Measurements from ENCODE around the gene KISS1R.
"Not testable (repeated sequence)": the region's sequence is repeated elsewhere in the genome, so short reads cannot be mapped to it uniquely, and the experiment has no call there.

Gene KISS1R

DNA sequence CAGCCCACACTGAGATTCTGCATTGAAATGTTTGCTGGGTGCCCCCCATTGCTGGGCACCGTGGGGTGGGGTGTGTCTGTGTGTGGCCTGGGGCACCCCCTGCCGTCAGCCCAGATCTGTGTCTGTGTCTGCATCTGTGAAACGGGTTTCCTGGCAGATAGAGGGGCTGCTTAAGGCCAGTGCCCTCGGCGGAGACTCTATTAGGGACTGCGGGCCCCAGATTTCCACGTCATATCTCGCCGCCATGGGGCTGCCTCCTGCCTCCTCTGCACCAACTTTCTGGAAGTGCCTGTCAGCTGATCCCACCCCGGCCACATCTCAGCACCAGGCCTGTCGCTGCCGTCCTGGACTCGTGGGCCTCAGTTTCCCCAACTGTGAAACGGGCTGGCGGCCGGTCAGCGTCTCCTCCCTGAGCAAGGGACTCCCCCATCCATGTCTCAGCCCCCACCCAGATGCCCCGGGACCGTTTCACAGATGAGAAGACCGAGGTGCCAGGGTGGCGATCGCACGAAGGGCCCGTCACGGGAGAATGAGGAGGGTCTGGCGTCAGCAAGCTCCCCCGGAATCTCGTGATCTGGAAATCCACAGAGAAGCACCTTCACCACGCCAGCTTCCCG, 30.1 kb downstream of the KISS1R start:
- DNase-seq = no peak
- in situ Hi-C loops (cut with MboI; ENCODE audit: low pct_unique_long_range_greater_than_20kb, low sequenced_read_pairs) = no loop called here

DNA sequence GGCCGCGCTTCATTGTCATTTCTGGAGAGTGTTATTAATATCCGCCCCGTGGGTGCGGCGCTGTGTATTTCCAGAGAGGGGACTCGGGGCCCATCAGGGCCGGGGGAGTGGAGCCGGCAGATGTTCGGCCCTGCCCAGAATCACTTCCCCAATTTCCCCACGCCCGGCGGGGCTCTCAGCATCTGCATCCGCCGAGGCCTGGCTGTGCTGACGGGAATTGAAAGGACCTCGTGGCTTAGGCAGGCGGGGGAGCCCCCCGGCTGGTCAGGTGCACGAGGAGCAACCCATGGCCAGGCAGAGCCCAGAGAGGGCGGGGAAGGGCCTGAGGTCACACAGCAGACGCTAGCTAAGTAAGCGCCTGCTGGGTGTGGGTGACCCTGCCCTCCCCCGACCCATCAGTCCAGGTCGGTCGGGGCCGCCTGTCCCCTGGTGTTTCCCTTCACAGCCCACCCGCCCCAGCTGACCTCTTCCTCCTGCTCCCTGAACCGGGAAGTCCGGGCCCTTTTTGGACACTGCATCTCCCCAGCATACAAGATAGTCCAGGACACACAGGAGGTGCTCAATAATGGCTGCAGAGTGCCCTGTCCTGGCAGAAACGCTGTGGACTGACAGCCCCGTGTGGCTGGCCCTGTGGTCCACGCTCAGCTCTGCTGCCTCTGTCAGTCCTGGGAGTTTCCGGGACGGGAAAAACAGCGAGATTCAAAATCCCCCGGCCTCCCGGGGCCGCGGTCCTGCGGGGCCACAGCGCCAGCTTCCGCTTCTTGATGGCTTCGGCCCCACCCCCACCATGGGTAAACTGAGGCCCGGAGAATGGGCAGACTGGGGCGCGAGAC, 30.8 kb downstream of the KISS1R start:
- in situ Hi-C loops (cut with MboI; ENCODE audit: low pct_unique_long_range_greater_than_20kb, low sequenced_read_pairs) = no loop called here
- DNase-seq = peak; percentile 96

DNA sequence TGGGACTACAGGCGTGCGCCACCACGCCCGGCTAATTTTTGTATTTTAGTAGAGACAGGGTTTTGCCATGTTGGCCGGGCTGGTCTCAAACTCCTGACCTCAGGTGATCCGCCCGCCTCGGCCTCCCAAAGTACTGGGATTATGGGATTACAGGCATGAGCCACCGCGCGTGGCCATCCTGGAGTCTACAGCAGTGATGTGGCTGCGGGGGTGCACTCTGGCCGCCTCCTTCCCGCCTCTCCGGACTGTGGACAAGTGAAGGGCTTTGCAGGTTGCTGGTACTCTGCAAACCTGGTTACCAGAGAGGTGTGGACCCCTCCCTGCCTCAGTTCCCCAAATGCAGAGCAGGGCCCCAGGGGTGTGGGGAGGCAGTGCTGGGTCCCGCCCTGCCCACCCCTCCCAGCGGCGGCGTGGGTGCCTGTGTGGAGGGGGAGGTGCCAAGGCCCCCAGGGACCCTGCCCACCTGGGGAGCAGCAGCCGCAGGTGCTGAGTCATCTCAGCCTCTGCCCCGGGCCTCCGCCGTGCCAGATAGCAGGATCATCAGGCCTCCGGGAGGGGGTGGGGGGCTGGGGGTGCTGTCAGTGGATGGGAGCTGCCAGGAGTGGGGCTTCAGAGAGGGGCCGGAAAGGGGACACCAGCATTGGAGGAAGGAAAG, 31.8 kb downstream of the KISS1R start:
- in situ Hi-C loops (cut with MboI; ENCODE audit: low pct_unique_long_range_greater_than_20kb, low sequenced_read_pairs) = no loop called here
- no peak for DNase-seq

DNA sequence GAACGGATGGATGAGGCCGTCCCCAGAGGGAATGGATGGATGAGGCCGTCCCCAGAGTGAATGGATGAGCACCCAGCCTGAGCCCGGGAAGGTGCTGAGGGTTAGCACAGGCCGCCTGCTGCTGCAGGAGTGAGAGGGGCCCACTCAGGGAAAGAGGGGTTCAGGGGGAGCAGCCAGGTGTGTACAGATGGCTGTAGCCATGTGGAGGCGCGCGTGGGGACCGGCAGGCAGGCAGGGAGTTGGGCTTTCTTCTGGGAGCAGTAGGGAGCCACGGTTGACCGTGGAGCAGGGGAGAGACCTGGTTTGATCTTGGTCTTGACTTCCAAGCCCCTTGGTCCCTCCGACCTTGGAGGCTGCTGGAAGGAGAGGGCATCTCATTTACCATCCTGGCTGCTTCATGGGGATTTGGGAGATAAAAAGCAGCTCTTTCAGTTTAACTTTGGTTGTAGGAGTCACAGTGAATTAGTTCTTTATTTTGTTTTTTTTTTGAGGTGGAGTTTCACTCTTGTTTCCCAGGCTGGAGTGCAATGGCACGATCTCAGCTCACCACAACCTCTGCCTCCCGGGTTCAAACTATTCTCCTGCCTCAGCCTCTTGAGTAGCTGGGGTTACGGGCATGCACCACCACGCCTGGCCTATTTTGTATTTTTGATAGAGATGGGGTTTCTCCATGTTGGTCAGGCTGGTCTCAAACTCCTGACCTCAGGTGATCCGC, 33.4 kb downstream of the KISS1R start:
- no peak for DNase-seq
- in situ Hi-C loops (cut with MboI; ENCODE audit: low pct_unique_long_range_greater_than_20kb, low sequenced_read_pairs) = no loop called here

GRCh38 chr19:952049-952679, 35.0 kb downstream of the KISS1R start:
- in situ Hi-C loops (cut with MboI; ENCODE audit: low pct_unique_long_range_greater_than_20kb, low sequenced_read_pairs) = no loop called here
- no peak for DNase-seq

DNA sequence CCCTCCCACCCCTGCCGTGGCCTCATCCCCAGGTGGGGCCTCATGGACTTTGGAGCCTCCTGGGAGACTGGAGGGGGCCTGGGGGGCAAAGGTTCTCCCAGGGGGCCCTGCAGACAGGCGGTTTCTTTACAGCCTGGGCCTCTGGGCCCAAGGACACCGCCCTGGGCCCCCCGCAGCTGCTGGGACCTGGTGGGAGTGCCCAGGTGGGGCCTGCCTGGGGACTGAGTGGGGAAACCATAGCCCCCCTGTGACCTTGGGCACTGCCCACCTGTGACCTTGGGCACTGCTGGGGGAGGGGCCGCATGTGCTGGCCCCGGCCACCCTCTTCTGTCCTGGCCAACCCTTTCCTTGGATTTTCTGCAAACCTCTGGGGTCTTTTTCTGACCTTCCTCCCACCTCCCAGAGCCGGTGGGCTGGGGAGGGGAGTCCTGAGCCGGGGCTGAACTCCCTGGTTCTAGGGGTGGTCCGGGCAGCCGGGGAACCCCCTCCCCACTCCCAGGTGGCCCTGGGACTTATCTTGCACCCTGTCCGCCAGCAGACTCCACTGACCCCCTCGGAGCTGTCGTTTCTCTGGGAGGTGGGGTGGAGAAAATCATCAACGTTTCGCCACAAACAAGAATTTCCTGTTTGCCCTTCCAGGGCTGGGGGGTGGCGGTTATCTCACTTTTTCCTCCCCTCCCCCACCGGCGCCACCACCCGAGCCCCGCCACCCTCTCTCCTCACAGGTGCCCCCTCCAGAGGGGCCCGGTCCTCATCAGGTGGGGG, 35.7 kb downstream of the KISS1R start:
- in situ Hi-C loops (cut with MboI; ENCODE audit: low pct_unique_long_range_greater_than_20kb, low sequenced_read_pairs) = no loop called here
- no peak for DNase-seq

DNA sequence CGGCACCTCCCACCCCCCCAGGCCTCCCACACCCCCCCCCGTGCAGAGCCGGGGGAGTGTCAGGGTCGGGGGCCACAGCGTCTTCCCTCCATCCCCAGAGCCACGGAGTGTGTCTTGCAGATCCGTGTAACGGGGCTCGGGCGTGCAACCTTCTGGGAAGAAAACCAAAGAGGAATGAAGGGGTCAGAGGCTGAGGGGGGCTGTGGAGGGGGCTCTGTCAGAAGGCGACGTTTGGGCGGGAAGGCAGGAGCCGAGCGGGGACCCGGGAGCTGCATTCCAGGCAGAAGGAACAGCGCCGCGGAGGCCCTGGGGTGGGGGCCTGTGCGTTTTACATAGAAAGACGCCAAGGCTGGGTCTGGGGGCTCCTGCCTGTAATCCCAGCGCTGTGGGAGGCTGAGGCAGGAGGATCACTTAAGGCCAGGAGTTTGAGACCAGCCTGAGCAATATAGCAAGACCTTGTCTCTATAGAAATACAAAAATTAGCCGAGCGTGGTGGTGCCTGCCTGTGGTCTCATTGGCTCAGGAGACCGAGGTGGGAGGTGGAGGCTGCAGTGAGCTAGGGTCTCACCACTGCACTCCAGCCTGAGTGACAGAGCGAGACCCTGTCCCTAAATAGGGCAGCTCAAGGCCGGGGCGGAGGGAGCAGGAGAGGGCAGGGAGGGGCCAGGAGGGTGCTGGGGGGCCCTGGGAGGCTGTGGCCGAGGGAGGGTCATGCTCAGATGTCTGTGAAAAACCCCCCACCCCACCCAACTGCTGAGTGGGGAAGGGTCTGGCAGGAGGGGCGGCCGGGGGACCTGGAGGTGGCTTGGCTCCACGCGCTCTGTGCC, 36.5 kb downstream of the KISS1R start:
- DNase-seq = no peak
- in situ Hi-C loops (cut with MboI; ENCODE audit: low pct_unique_long_range_greater_than_20kb, low sequenced_read_pairs) = no loop called here

DNA sequence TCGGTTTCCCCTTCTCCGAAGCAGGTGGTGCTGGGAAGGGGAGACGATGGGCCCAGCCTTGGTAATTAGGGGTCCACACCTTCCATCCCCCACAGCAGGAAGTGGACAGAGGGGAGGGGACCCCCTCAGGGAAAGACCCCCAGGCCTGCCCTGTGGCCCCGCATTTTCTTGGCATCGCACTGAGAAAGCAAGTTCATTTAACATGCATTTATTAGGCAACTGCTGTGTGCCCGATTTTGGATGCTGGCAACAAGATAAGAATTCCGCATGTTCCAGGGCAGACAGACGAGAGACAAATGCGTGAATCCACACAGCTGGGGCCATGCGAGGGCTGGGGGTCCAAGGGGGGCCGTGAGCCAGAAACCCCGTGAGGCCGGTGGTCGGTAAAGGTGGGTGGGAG, 37.1 kb downstream of the KISS1R start:
- in situ Hi-C loops (cut with MboI; ENCODE audit: low pct_unique_long_range_greater_than_20kb, low sequenced_read_pairs) = no loop called here
- no peak for DNase-seq

DNA sequence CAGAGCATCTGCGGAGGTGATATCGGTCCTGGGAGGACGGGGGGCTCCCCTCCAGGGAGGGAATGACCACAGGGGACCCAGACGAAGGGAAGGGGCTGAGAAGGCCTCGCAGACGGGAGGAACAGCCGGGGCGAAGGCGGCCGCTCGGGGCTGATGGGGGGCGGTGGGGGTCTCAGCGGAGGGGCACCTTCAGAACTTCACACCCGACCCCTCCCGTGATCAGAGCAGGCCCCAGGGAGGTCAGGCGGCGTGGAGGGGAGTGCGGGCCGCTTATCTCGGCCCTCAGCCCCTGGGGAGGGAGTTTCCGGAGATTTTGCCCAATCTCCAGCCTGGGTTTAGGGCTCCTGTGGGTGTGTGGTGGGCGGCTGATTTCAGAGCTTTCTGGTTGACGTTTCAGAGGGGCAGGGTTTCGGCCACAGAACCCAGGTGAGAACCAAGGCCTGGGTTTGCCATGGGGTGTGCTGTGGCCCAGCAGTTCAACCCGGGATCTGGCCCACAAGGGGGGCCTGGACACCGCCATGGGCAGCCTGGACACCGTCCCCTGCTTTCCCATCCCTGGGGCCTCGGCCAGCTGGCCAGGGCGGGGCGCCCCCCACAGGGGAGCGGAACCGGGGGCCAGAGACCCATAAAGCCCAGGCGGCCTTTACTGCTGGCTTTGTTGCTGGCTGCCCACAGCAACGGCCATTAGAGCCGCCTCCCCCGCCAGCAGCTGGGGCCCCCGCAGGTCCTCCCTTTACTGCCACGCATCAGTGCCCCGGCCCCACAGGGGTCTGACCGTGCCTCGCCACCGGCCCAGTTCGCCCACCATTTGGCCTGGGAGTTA, 37.8 kb downstream of the KISS1R start:
- DNase-seq = no peak

GRCh38 chr19:955803-956765, 39.0 kb downstream of the KISS1R start:
- in situ Hi-C loops (cut with MboI; ENCODE audit: low pct_unique_long_range_greater_than_20kb, low sequenced_read_pairs) = no loop called here
- no peak for DNase-seq

More for the DNA sequence above, 37.8 kb downstream of the KISS1R start:
- in situ Hi-C loops (cut with MboI; ENCODE audit: low pct_unique_long_range_greater_than_20kb, low sequenced_read_pairs) = no loop called here

DNA sequence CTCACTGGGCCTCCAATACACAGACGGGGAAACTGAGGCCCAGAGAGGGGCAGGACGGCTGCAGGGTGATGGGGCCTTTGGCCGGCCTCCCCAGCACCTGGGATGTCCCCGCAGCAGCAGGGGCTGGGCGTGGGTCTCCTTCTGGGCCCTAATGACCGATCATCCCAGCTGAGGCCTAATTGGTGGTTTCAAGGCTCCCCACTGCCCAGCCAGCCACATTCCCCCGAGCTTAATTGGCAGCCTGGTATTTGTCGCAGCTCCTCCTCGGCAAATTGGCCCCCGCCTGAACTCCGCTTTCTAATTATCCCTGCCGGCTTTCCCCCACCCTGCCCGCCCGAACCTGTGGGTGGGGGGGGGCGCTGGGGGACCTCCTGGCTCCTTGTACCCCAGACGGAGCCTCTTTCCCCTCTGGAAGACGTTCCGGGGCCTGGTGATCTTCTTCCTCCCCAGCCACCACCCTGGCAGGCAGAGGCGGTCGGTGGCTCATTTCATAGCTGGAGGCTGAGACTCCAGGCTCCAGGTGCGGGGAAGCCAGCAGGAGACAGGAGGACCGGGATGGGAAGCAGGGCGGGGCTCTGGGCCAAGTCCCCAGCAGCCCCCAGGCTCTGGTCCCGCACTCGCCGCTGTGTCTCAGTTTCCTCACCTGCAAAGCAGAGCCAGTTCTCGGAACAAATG, 39.8 kb downstream of the KISS1R start:
- in situ Hi-C loops (cut with MboI; ENCODE audit: low pct_unique_long_range_greater_than_20kb, low sequenced_read_pairs) = no loop called here
- DNase-seq = no peak

DNA sequence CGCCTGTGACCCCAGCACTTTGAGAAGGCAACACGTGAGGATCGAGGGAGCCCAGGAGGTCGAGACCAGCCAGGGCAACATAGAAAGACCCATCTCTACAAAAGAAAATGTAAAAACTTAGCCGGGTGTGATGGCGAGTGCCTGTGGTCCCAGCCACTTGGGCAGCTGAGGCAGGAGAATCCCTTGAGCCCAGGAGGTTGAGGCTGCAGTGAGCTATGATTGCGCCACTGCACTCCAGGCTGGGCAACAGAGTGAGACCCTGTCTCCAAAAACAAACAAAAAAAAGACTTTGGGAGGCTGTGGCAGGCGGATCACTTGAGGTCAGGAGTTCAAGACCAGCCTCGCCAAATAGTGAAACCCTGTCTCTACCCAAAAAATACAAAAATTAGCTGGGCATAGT, 40.4 kb downstream of the KISS1R start:
- in situ Hi-C loops (cut with MboI; ENCODE audit: low pct_unique_long_range_greater_than_20kb, low sequenced_read_pairs) = not testable (repeated sequence)

DNA sequence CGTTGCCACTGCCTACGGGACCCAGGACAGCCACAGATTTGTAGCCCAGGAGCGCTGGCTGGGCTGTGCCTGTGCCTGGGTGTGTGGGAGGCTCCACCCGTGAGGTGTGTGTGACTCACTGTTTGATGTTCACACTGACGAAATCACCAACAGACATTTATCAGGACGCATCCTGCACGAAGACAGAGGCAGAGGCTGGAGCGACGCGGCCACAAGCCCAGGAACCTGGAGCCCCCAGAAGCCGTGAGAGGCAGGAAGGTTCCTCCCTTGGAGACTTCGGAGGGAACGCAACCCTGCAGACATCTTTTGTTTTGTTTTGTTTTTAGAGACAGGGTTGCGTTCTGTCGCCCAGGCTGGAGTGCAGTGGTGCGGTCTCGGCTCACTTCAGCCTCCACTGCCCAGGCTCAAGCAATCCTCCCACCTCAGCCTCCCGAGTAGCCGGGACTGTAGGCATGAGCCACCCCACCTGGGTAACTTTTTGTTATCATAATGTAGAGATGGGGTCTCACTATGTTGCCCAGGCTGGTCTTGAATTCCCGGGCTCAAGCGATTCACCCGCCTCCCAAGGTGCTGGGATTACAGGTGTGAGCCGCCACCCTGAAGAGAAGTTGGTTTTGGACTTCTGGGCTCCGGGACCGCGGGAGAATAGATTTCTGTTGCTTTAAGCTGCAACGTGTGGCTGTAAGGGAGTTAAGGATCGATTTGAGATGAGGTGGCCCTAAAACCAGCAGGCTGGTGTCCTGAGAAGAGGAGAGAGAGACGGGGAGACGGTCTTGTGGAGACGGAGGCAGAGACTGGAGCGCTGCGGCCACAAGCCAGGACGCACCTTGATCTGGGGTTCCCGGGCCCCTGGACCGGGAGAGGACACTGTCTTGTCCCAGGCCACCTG, 42.1 kb downstream of the KISS1R start:
- in situ Hi-C loops (cut with MboI; ENCODE audit: low pct_unique_long_range_greater_than_20kb, low sequenced_read_pairs) = no loop called here
- peak; percentile 30 for DNase-seq

More for the DNA sequence above, 40.4 kb downstream of the KISS1R start:
- not testable (repeated sequence) for DNase-seq

DNA sequence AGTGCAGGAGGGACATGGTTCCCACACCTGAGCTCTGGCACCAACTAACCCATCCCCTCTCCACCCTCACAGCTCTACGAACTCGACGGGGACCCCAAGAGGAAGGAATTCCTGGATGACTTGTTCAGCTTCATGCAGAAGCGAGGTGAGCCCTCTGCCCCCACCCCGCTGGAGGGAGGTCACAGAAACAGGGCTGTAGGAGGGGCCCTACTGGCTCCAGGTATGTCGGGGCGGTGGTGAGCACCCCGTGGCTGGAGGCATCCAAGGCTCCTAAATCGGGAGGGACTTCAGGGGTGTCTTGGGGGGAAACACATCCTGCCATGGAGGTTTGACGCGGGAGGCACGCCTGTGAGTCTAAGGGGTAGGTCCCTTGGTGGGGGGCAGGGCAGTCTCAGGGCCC, 42.9 kb downstream of the KISS1R start:
- no peak for DNase-seq
- in situ Hi-C loops (cut with MboI; ENCODE audit: low pct_unique_long_range_greater_than_20kb, low sequenced_read_pairs) = no loop called here

- in situ Hi-C loops (cut with MboI; ENCODE audit: low pct_unique_long_range_greater_than_20kb, low sequenced_read_pairs) = no loop called here
- DNase-seq = no peak
These were observed 43.4 kb downstream of the KISS1R start for GRCh38 chr19:960601-960938.

All from KBM-7 (cell line).